ENCODE results near the gene IKZF4.
"Not testable (repeated sequence)": the region's sequence is repeated elsewhere in the genome, so short reads cannot be mapped to it uniquely, and the experiment has no call there.

IKZF4 gene

GRCh38 chr12:56040963-56041551, 20.2 kb downstream of the IKZF4 start:
- no peak for DNase-seq

GRCh38 chr12:56041552-56042429, 20.9 kb downstream of the IKZF4 start, which contains the start of gene RPS26:
Gene RPS26 (plus strand): TSS chr12:56041918. CDS start chr12:56042167, 249 bp downstream.
- peak; percentile 78 to 79 for DNase-seq

- not testable (repeated sequence) for DNase-seq
Measured at GRCh38 chr12:56042430-56042813, 21.6 kb downstream of the IKZF4 start.

DNA sequence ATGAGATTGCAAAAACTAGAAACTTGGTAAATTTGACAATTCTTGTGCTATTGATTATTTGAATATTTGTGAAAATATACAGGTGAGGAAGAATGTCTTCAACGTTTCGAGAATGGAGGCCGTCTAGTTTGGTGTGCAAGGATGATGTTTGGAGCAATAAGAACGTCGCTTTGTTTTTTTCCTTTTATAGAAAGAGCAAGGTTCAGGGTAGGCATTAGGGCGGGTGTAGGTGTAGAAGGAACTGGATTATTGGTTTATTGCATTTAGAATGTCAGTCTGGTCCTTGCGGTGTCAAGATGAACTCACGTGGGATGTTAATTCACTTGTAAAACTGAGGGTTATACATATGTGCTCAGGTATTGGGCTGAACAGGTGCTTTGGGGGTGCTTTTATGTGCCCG, 22.0 kb downstream of the IKZF4 start:
- DNase-seq, result no peak

DNA sequence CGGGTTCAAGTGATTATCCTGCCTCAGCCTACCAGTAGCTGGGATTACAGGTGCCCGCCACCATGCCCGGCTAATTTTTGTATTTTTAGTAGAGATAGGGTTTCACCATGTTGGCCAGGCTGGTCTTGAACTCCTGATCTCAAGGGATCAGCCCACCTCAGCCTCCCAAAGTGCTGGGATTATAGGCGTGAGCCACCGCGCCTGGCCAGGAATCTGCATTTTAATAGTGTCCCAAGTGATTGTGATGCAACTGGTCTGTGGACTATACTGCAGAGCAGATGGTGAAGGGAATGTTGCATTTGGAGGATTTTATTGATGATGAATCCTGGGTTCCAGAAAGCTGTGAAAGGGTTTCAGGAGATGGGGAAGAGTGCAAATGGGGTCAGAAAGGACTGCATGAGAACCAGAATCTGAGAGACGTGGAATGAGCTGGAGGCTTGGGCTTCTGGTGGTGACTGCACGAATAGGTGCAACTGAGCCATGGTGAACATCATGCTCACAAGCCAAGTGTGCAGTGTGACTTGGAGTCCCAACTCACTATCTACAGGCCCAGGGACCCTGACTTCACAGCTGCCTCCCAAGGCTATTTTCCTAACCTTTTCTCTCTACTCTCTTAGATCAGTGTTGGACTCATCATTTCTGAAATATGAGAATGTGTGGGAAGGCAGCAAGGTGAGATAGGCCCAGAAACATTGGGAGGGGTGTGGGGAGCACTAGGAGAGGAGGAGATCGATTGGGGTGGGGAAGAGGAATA, 25.4 kb downstream of the IKZF4 start:
- DNase-seq, result no peak

GRCh38 chr12:56053407-56053893, 32.6 kb downstream of the IKZF4 start:
- no peak for DNase-seq

DNA sequence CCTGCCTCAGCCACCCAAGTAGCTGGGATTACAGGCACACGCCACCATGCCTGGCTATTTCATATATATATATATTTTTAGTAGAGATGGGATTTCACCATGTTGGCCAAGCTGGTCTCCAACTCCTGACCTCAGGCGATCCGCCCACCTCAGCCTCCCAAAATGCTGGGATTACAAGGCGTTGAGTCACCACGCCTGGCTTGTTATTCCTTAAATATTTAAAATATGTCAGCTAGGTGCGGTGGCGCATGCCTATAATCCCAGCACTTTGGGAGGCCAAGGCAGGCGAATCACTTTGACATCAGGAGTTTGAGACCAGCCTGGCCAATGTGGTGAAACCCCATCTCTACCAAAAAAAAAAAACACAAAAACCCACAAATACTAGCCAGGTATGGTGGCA, 39.1 kb downstream of the IKZF4 start:
- not testable (repeated sequence) for DNase-seq

DNA sequence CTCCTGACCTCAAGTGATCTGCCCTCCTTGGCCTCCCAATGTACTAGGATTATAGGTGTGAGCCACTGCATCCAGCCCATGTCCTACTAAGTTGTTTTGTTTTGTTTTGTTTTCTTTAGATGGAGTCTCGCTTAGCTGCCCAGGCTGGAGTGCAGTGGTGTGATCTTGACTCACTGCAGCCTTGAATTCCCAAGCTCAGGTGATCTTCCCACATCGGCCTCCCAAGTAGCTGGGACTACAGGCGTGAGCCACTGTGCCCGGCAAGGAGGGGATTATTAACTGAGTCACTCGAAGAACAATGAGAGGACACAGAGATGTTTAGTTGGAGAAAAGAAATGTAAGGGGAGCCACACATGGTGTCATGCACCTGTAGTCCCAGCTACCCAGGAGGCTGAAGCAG, 41.1 kb downstream of the IKZF4 start:
- DNase-seq, result no peak

DNA sequence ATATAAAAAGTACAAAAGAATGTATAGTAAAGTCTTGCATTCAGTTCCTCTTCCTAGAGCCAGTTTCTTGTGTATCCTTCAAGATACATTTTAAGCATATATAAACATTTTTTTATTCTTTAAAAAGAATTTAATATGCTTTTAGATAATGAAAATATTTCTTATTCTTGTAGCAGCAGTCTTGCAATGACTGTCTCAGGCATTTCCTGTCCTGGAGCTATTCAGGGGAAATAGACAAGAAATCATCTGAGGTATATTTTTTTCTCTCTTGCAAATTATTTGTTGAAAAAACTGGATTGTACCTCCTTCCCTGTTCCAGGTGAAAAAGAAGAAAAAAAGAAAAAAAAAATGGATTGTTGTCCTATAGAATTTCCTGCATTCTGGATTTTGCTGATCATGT, 42.2 kb downstream of the IKZF4 start:
- no peak for DNase-seq

GRCh38 chr12:56071648-56072047, 50.8 kb downstream of the IKZF4 start:
- DNase-seq, result no peak

DNA sequence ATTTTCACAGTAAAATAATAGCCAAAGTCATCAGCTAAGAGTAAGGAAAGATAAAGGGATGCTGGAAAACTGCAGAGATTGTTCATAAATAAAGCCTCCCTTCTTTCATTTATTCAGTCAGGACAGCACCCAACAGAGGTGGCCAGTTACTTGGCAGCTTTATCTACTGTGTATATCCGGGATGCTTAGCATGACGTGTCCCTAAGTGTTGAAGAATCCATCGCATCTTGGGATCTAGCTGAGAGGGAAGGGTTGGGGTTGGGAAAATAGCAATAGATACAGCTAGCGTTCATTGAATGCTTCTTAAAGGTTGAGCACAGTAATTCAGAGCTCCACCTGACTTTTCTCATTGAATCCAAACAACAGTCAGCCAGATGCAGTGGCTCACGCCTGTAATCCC, 53.6 kb downstream of the IKZF4 start:
- DNase-seq, result no peak

GRCh38 chr12:56077966-56078365, 57.1 kb downstream of the IKZF4 start:
- not testable (repeated sequence) for DNase-seq

DNA sequence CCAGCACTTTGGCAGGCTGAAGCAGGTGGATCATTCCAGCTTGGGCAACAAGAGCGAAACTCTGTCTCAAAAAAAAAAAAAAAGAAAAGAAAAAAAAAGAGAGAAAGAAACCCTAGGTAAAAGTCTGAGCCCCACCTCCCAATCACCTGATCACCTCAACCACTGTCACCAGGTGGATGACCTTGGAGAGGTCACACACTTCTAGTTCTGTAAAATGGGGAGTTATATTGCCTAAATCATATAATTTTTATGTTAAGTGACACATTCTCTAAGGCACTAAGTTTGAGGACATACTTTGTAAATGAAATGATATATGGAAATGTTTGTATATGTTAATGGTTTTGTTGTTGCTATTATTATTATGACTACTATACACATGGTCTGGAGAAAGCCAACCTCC, 57.6 kb downstream of the IKZF4 start:
- no peak for DNase-seq

DNA sequence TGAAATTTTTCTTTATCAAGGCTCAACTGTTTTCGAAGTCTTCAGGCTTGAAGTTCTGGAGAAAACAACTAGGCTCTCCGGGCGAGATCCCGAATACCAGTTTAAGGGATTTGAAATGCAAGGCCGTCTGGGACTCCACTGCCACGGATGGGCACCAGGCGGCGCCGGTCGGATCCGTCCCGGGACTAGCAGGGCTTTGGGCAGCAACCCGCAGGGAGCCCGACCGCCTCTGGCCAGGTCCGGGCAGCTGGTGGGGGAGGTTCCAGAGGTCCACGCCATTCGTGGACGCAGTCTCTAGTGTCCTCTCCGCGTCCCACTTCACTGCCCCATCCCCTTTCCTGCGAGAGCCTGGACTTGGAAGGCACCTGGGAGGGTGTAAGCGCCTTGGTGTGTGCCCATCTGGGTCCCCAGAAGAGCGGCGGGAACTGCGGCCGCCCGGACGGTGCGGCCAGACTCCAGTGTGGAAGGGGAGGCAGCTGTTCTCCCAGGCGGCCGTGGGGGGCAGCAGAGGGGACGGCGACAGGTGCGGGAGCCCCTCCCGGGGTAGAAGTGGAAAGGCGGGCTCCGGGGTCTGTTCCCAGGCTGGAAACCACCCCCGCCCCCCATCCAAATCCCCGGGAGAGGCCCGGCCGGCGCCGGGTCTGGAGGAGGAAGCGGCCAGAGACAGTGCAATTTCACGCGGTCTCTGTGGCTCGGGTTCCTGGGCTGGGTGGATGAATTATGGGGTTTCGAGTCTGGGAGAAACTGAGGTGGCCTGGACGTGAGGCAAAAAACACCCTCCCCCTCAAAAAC, 58.3 kb downstream of the IKZF4 start:
- DNase-seq, result no peak

DNA sequence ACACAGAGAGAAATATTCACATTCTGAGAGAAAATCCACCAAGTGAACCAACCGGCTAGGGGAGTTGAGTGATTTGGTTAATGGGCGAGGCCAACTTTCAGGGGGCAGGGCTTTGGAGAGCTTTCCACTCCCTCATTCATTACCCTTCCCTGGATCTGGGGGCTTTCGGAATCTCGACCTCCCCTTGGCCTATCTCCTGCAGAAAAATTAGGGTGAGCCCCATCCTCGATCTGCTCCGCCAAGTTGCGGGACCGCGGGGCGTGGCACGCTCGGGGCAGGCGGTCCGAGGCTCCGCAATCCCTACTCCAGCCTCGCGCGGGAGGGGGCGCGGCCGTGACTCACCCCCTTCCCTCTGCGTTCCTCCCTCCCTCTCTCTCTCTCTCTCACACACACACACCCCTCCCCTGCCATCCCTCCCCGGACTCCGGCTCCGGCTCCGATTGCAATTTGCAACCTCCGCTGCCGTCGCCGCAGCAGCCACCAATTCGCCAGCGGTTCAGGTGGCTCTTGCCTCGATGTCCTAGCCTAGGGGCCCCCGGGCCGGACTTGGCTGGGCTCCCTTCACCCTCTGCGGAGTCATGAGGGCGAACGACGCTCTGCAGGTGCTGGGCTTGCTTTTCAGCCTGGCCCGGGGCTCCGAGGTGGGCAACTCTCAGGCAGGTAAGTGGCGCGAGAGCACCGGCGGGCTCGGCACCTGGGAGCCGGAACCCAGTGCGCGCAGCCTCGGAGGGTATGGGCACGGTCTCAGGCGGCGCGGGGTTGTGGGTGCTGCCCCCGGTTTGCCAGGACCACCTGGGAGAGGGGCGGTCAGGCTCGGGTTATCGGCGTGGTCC, 59.1 kb downstream of the IKZF4 start, which contains the start of gene ERBB3:
ERBB3 (plus strand) TSS at position 443 of the 833 bp plus-strand sequence; CDS start at position 579, 136 bp downstream.
- no peak for DNase-seq

DNA sequence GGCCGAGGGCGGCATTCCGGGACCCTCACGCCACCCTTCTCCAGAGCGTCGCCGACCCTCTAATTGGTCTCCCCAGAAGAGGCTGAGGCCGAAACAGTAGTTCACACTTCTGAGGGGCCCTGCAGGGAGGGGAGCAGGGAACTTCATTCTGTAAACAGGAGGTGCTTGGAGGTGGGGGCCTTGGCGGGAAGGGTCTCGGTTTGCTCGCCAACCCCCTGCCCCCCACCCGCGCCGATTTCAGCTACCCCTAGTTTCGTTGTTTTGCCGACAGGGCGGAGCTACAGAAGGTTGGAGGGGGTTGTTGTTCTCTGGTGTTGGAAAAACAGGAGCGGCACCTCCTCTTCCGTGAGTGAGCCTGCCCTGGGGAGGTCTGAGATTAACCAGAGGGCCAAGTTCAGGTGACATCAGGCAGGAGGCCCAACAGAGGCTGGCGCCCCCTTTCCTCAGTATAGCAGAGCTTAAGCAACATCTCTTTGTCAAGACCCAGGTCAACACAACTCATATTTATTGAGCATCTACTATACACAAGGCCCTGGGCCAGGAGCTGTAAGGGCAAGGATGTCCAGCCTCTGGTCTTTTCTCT, 59.8 kb downstream of the IKZF4 start:
- no peak for DNase-seq

DNA sequence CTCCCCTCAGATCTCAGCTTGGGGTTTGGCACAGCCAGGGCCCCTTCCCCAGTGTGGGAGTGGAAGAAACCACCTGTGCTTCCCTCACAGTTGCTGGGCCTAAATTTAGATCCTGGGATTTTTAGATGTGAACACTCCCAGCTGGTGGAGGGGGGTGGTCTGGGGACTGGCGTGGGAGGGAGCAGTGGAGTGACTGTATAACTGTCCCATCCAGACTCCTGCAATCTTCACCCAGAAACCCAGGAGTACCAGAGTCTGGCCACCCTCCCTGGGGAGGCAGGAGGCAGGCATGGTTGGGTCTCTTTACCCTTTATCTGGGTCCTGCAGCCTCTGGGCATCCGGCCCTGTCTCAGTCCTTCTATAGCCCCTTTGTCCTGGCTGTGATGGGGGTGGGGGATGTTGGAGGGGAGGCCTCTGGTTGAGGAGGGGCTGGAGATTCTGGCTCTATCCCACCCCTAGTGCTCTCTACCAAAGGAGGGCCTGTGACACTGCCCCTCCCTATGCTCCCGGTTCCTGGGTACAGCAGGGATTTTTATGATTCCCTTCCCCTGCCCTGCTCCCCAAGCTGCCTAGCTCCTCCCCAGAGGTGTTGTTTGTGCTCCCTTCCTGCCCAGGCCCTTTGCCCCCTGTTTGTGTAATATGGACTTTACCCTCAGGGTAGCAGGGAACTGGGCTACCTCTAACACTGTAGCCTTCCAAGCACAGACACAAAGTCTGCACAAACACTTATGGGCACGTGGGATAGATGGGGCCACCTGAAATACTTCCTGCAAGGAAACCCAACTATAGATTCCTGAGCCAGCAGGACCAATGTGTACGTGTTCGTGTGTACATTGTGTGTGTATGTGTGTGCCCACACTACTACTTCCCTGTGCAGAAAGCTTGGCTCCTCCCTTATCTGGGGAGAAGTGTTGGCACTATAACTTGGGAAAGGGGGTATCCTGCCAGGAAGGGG, 60.8 kb downstream of the IKZF4 start:
- DNase-seq, result no peak

GRCh38 chr12:56082382-56082781, 61.5 kb downstream of the IKZF4 start:
- DNase-seq, result no peak

DNA sequence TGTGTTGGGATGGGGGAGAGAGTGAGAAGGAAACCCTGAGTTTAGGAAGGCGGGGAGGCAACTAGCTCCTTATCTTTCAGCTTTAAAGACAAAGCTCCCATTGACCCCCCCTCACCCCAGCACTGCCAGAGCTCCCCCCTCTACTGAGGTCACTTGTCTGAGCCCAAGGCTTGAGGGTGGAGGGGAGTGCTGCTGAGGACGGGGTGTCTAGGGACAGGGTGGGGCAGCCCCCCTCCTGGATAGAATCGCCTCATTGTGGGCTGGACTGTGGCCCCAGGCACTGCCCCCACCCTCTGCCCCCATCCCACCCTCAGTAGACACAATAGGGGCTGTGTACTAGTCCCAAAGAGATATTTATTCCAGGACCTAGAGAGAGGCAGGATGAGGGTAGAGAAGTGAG, 62.1 kb downstream of the IKZF4 start:
- DNase-seq, result no peak

Data from cerebellar nuclear complex (tissue), 1 donor.